ENCODE data around the gene PVALB.

PVALB gene

GRCh38 chr22:36808721-36809344 lies 8.0 kb downstream of the PVALB start:
- no peak for DNase-seq

GRCh38 chr22:36807627-36808026 lies 9.2 kb downstream of the PVALB start:
- no peak for DNase-seq

GRCh38 chr22:36806835-36807234 lies 10.0 kb downstream of the PVALB start:
- DNase-seq, result no peak

DNA sequence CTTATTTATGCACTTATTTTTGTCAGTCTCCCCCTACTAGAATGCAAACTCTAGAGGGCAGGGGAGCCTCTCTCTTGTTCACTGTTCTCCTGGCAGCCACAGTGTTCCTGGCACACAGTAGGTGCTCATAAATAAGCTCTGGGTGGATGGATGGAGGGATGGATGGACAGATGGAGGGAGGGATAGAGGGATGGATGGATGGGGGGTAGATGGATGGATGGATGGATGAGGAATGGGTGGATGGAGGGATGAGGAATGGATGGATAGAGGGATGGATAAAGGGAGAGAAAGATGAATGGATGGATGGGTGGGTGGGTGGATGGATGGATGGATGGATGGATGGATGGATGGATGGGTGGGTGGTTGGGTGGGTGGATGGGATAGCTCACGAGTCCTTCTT lies 13.5 kb downstream of the PVALB start:
- no peak for DNase-seq

DNA sequence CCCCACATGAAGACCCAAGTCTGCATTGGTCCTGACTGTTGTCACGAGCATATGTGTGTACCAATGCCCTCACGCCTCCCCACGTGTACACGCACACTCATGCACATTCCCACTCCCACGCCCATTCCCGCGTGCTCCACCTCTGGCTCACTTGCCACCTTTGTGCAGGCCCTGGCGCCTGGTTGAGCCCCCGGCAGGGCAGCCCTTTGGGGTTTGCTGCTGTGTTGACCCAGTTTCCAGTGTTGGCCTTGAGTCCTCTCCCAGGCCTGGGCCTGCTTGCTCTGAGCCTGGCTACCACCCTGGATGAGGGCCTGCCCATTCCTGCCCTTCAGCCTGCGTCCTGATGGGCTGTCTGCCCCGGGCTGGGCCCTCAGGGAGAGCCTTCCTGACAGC lies 18.2 kb downstream of the PVALB start:
- DNase-seq, result no peak

- no peak for DNase-seq
Measured at GRCh38 chr22:36797911-36798673, 18.7 kb downstream of the PVALB start.

- DNase-seq, result no peak
Measured at GRCh38 chr22:36797374-36797773, 19.5 kb downstream of the PVALB start.

GRCh38 chr22:36796552-36797175 lies 20.2 kb downstream of the PVALB start:
- DNase-seq, result no peak

- DNase-seq, result no peak
Measured at GRCh38 chr22:36795633-36796032, 21.2 kb downstream of the PVALB start.

- DNase-seq, result no peak
Measured at GRCh38 chr22:36790648-36791047, 26.2 kb downstream of the PVALB start.

DNA sequence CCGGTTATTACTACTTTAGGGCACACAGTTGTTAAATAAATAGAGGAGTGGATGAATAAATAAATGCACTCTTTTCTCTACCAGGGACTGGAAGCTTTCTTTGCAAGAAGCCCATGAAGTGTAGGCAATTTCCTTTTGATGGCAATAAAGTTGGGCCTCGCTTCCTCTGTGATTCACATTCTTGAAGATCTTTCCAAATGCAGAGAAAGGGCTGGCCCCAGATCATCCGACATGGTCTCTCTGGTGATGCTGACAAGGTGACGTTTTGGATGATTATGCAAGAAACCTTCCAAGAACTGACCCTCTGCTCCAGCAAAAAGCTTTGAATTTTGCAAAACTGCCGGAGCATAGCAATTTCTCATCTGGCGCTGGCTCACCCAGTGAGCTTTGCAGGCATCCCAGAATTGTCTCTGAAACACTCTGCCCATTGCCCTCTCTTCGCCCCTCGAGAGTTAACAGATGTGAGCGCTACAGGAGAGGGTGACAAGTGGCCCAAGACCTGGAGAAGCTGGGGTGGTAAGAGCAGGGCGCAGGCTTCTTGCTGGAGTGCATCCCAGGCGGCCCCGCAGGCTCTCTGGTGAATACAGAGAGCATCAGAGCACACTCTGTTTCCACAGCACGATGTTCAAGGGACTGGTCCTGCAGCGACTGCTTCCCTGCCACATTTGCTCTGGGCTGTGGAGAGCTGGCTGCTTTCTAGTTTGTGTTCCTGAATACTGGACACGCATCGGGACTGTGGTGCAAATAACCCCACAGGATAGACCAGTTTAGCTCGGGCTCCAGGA lies 29.4 kb downstream of the PVALB start:
- no peak for DNase-seq

- no peak for DNase-seq
Measured at GRCh38 chr22:36783743-36784142, 33.1 kb downstream of the PVALB start.

DNA sequence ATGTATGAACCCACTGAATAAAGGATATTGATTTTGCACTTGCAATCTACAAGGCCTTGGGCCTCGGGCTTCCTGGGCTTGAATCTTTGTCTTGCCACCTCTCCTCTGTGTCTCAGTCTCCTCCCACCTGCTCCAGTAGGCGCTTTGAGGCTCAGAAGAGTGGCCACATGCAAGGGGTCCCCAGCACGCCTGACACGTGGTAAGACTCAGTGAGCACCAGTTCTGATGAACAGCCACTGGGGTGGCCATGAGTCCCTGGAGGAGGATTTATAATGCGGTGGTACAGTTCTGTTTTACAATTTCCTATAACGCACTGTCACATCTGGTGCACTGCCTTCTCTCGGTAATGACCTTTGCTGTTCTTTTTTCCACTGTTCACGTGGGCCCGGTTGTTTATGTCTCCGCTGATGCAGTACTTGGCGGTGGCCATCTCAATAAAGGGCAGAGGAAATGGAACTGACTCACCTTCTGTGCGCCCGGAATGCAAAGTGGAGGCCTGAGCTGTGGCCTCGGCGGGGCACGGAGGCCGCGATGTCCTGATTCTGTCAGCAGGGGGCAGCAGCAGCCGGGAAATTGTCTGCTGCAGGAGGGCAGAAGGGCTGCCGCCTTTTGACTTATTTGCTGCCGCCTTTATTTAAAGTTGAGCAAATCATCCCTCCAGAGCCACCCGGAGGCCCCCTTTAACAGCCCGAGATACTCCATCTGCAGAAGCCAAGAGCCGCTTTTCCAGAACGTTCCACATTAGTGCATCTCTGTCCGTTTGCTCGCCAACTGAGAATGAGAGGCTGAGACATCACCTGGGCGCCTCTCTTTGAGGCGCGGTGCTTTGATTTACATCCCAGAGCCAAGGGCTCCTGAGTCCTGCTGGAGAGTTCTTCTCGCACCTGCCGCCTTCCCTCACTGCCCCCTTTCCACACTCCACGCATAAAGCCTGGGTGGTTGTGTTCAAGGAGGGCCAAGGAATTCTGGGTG lies 34.9 kb downstream of the PVALB start:
- DNase-seq, result no peak

- DNase-seq, result no peak
Measured at GRCh38 chr22:36778020-36778419, 38.8 kb downstream of the PVALB start.

DNA sequence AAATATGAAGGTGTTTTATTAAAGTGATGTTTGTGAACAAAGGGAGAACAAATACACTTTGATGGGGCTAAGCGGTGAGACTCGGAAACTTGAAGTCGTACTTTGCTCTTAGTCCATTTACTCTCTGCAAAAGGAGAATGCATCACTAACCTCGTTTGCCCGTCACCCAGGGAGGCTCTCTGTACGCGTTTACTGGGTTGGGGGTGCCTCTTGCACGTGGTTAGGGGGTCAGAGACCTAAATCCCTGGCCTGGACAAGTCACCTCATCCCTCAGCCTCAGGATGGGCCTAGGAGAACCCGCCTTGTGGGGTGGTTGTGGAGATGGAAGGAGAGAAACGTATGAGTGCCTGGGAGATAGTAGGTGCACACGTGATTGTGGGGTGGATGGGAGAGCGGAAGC lies 40.1 kb downstream of the PVALB start:
- DNase-seq, result no peak

- peak; percentile 97 for DNase-seq
Measured at GRCh38 chr22:36775964-36776669, 40.7 kb downstream of the PVALB start, which contains the start of gene IFT27. IFT27 (minus strand) TSS chr22:36776119; CDS start chr22:36775707, 412 bp downstream.

DNA sequence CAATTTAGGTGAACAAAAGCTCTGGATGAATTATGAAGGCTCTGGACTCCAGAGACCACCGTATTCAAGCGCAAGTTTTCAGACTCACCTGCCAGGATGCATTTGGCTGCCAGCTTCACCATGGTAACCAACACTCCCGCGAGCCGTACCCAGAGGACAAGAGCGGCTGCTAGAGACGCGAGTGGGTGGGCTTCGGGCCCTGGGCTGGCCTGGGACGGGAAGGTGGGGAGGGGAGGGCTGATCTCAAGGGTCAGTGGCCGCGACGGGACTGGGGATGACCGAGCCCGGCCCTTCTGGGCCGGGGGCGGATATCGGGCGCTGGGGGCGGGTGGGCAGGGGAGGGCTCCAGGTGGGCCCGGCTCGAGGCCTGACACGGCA lies 41.3 kb downstream of the PVALB start:
- no peak for DNase-seq

GRCh38 chr22:36773935-36774334 lies 42.9 kb downstream of the PVALB start:
- DNase-seq, result no peak

DNA sequence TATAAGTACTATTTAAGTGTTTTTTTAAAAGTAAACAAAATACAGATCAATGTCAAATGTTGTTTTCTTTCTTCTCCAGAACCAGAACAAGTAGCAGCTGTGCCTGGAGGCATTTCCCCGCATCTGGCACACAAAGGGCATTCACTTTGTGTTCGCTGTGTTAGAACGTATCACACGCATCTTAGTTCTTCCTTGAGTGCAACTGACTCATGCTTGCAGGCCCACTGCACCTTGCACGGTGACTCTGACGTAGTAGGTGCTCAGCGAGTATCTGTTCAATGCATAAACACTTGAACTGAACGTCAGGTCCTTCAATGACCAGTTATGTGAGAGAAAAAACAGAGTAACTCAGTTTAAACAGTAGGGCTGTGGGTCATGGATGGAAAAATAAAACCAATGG lies 44.4 kb downstream of the PVALB start:
- no peak for DNase-seq

GRCh38 chr22:36771356-36772063 lies 45.3 kb downstream of the PVALB start:
- no peak for DNase-seq
